Breast epithelium (tissue), 3 donors: ENCODE measurements around the gene SERINC5.

ENCODE experiments used
- POLR2A ChIP-seq: fragments of 450-650 bp; IDR thresholded peaks from one replicate; pipeline ENCODE4 v1.6.1; 2016; ENCODE audit warnings: antibody characterized with exemption, mild to moderate bottlenecking, moderate library complexity
- TF ChIP-seq, protein P1 (sequence below), 3 donors: fragments of 450-650 bp; IDR thresholded peaks; one replicate each; pipeline ENCODE4 v1.5.1; 2016 to 2017; ENCODE audit warnings: antibody characterized with exemption in 3 of 3, mild to moderate bottlenecking in 3 of 3, moderate library complexity in 3 of 3

DNA sequence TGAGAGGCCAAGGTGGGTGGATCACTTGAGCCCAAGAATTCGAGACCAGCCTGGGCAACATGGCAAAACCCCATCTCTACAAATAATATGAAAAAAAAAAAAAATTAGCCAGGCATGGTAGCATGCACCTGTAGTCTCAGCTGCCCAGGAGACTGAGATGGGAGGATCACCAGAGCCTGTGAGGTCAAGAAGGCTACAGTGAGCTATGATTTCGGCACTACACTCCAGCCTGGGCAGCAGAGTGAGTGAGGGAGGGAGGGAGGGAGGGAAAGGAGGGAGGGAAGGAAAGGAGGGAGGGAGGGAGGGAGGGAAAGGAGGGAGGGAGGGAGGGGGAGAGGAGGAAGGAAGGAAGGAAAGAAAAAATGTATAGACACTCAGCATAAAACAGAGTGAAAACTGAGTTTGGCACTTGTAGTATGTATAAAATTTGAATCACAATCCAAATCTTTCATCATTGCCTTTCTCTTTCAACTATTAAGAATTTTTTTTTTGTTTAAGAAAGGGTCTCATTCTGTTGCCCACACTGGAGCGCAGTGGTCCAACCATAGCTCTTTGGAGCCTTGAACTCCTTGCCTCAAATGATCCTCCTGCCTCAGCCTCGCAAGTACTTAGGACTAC, 27.8 kb downstream of the SERINC5 start:
- TF ChIP-seq, protein P1, sequence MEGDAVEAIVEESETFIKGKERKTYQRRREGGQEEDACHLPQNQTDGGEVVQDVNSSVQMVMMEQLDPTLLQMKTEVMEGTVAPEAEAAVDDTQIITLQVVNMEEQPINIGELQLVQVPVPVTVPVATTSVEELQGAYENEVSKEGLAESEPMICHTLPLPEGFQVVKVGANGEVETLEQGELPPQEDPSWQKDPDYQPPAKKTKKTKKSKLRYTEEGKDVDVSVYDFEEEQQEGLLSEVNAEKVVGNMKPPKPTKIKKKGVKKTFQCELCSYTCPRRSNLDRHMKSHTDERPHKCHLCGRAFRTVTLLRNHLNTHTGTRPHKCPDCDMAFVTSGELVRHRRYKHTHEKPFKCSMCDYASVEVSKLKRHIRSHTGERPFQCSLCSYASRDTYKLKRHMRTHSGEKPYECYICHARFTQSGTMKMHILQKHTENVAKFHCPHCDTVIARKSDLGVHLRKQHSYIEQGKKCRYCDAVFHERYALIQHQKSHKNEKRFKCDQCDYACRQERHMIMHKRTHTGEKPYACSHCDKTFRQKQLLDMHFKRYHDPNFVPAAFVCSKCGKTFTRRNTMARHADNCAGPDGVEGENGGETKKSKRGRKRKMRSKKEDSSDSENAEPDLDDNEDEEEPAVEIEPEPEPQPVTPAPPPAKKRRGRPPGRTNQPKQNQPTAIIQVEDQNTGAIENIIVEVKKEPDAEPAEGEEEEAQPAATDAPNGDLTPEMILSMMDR (IDR thresholded peaks at IDR 0.05) = no peak
- TF ChIP-seq POLR2A = no peak
